ENCODE results near the gene KLHL29. TPM values are rescaled to one million over a fixed set of nuclear protein-coding genes. Genes with fewer than 3 reads are reported as not detected.

The KLHL29 gene
- polyA plus RNA-seq, 1 donor from 2014 or later: 42.4 TPM

DNA sequence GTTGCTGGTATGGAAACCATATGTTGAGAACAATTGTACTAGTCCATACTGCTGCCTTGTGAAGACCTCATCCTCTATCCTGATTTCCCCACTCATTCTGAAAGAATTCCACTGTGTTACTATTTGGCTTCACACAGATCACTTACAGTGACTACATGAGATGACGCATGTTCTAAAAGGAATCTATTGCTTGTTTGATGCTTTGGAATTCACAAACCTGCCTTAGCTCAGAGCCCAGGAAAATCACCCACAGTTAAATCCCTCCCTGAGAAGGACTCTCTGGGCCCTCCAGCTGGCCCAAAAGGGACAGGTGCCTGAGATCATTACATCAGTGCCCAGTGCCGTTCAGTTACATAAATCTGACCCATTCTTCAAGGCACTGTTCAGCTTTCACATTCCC, 45.3 kb downstream of the KLHL29 start:
- no peaks in the 10 kb centered on the region for H3K27me3 ChIP-seq (ENCODE audit: insufficient read depth, low read depth, low read length)
- no peak overlapping the region for H3K9ac ChIP-seq (ENCODE audit: low read length)
- no peak overlapping the region for H3K4me2 ChIP-seq (ENCODE audit: low read length)
- no peak overlapping the region for H2AFZ ChIP-seq (ENCODE audit: low read depth, low read length)
- no peaks in the 10 kb centered on the region for H3K9me2 ChIP-seq (ENCODE audit: insufficient read depth, low read length)
- no peak overlapping the region for H3K27ac ChIP-seq (ENCODE audit: low read length)
- H3K36me3 ChIP-seq (ENCODE audit: insufficient read depth, low read length): no peaks in the 10 kb centered on the region
- TF ChIP-seq SMC3 (conservative IDR thresholded peaks at IDR 0.05; ENCODE audit: poor library complexity) (no peak), EP300 (conservative IDR thresholded peaks at IDR 0.05; ENCODE audit: poor library complexity, severe bottlenecking) (no peak), MXI1 (conservative IDR thresholded peaks at IDR 0.05; ENCODE audit: poor library complexity, severe bottlenecking) (no peak), RAD21 (conservative IDR thresholded peaks at IDR 0.05) (no peak), TAF1 (IDR thresholded peaks at IDR 0.05; ENCODE audit: low read depth) (no peak), POLR2AphosphoS5 (IDR thresholded peaks at IDR 0.05) (no peak), EZH2 (IDR thresholded peaks at IDR 0.05; ENCODE audit: borderline replicate concordance, insufficient read depth, low read length, poor library complexity, severe bottlenecking) (no peak)
- TF ChIP-seq, protein P1, sequence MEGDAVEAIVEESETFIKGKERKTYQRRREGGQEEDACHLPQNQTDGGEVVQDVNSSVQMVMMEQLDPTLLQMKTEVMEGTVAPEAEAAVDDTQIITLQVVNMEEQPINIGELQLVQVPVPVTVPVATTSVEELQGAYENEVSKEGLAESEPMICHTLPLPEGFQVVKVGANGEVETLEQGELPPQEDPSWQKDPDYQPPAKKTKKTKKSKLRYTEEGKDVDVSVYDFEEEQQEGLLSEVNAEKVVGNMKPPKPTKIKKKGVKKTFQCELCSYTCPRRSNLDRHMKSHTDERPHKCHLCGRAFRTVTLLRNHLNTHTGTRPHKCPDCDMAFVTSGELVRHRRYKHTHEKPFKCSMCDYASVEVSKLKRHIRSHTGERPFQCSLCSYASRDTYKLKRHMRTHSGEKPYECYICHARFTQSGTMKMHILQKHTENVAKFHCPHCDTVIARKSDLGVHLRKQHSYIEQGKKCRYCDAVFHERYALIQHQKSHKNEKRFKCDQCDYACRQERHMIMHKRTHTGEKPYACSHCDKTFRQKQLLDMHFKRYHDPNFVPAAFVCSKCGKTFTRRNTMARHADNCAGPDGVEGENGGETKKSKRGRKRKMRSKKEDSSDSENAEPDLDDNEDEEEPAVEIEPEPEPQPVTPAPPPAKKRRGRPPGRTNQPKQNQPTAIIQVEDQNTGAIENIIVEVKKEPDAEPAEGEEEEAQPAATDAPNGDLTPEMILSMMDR (IDR thresholded peaks at IDR 0.05; ENCODE audit: poor library complexity, severe bottlenecking): no peak
- TF ChIP-seq, protein P2, sequence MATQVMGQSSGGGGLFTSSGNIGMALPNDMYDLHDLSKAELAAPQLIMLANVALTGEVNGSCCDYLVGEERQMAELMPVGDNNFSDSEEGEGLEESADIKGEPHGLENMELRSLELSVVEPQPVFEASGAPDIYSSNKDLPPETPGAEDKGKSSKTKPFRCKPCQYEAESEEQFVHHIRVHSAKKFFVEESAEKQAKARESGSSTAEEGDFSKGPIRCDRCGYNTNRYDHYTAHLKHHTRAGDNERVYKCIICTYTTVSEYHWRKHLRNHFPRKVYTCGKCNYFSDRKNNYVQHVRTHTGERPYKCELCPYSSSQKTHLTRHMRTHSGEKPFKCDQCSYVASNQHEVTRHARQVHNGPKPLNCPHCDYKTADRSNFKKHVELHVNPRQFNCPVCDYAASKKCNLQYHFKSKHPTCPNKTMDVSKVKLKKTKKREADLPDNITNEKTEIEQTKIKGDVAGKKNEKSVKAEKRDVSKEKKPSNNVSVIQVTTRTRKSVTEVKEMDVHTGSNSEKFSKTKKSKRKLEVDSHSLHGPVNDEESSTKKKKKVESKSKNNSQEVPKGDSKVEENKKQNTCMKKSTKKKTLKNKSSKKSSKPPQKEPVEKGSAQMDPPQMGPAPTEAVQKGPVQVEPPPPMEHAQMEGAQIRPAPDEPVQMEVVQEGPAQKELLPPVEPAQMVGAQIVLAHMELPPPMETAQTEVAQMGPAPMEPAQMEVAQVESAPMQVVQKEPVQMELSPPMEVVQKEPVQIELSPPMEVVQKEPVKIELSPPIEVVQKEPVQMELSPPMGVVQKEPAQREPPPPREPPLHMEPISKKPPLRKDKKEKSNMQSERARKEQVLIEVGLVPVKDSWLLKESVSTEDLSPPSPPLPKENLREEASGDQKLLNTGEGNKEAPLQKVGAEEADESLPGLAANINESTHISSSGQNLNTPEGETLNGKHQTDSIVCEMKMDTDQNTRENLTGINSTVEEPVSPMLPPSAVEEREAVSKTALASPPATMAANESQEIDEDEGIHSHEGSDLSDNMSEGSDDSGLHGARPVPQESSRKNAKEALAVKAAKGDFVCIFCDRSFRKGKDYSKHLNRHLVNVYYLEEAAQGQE (IDR thresholded peaks at IDR 0.05; ENCODE audit: borderline replicate concordance): no peak
- no peaks in the 10 kb centered on the region for H3K9me3 ChIP-seq (ENCODE audit: low read length)
- H3F3A ChIP-seq (ENCODE audit: insufficient read depth, low read length, poor library complexity, severe bottlenecking): no peaks in the 10 kb centered on the region
- H4K20me1 ChIP-seq (ENCODE audit: insufficient read depth): peaks cover 17% of the 10 kb centered on the region
- peaks cover 13% of the 10 kb centered on the region for H3K79me2 ChIP-seq (replicated peaks; ENCODE audit: insufficient read depth, low read length)
- no peak overlapping the region for H3K4me3 ChIP-seq (ENCODE audit: low read length)

DNA sequence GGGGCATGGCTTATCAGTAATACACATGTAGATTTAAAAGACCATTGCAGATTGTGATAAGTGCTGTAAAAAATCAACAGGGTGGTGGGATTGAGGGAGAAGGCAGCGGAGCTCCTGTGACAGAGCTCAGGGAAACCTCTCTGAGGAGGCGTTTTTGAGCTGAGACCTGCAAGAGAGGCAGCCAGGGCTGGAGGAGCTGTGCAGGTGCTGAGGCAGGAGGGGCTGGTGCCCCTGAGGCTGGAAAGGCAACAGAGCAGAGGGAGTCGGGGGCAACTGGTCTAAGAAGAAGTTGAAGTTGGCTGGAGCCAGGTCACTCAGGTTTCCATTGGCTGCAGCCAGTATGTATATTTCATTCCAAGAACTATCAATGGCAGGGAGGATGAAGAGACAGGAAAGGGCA, 47.6 kb downstream of the KLHL29 start:
- Histone ChIP-seq H4K20me1 (ENCODE audit: insufficient read depth) (peaks cover 13% of the 10 kb centered on the region), H3K4me2 (ENCODE audit: low read length) (no peak overlapping the region), H3F3A (ENCODE audit: insufficient read depth, low read length, poor library complexity, severe bottlenecking) (no peaks in the 10 kb centered on the region), H3K36me3 (ENCODE audit: insufficient read depth, low read length) (no peaks in the 10 kb centered on the region), H3K27me3 (ENCODE audit: insufficient read depth, low read depth, low read length) (no peaks in the 10 kb centered on the region), H3K9me2 (ENCODE audit: insufficient read depth, low read length) (no peaks in the 10 kb centered on the region), H2AFZ (ENCODE audit: low read depth, low read length) (no peak overlapping the region), H3K4me3 (ENCODE audit: low read length) (no peak overlapping the region), H3K9ac (ENCODE audit: low read length) (no peak overlapping the region), H3K27ac (ENCODE audit: low read length) (no peak overlapping the region), H3K9me3 (ENCODE audit: low read length) (no peaks in the 10 kb centered on the region), H3K79me2 (replicated peaks; ENCODE audit: insufficient read depth, low read length) (peaks cover 13% of the 10 kb centered on the region)
- TF ChIP-seq POLR2AphosphoS5 (IDR thresholded peaks at IDR 0.05): no peak
- no peak for TF ChIP-seq SMC3 (conservative IDR thresholded peaks at IDR 0.05; ENCODE audit: poor library complexity)
- TF ChIP-seq TAF1 (IDR thresholded peaks at IDR 0.05; ENCODE audit: low read depth): no peak
- TF ChIP-seq, protein P2 (IDR thresholded peaks at IDR 0.05; ENCODE audit: borderline replicate concordance): no peak
- no peak for TF ChIP-seq EZH2 (IDR thresholded peaks at IDR 0.05; ENCODE audit: borderline replicate concordance, insufficient read depth, low read length, poor library complexity, severe bottlenecking)
- no peak for TF ChIP-seq RAD21 (conservative IDR thresholded peaks at IDR 0.05)
